GM12878 (cell line): ENCODE data around the gene SLC44A4. TPM values are rescaled to one million over a fixed set of nuclear protein-coding genes. Genes with fewer than 3 reads are reported as not detected.

Source experiments
- ATAC-seq: fragments of 200-7000 bp; cut with Tn5 transposase; 3 replicates; pipeline ENCODE4 v1.9.1; 2020; ENCODE audit warnings: mild to moderate bottlenecking, moderate library complexity
- BruUV-seq: library from RNA; stranded (reverse); fragments of 400-500 nt; replicated peaks from 2 replicates; lab custom pipeline; 2021; lab: Mats Ljungman, UMichigan
- CTCF ChIA-PET: fragments of 300-600 bp; sonication (Branson Sonifier 250); formaldehyde crosslinking; extraction: SDS; loops from one replicate; lab custom pipeline; 2021; ENCODE audit warnings: inconsistent platforms; lab: Yijun Ruan, JAX
- POLR2A ChIA-PET: fragments of 350-600 bp; formaldehyde crosslinking; extraction: SDS; loops from one replicate; lab custom pipeline; 2021; ENCODE audit warnings: inconsistent platforms; lab: Charles Lee
- RAD21 ChIA-PET: fragments of 300-600 bp; sonication (Branson Sonifier 250); formaldehyde crosslinking; loops from one replicate; lab custom pipeline; 2023; ENCODE audit warnings: antibody characterized with exemption; ENCODE audit not compliant: unreplicated experiment; lab: Charles Lee
- SMC1A ChIA-PET: fragments of 300-600 bp; sonication (Branson Sonifier 250); formaldehyde crosslinking; loops from one replicate; lab custom pipeline; 2023; ENCODE audit not compliant: unreplicated experiment, uncharacterized antibody; lab: Charles Lee
- DNase-seq: peaks from one replicate; pipeline ENCODE4 v3.0.0-alpha.2; 2011; ENCODE audit warnings: low read depth, low spot score
- FAIRE-seq: peaks from 3 replicates; lab custom pipeline; 2011; peaks lifted over from hg19 to GRCh38; lab: Jason Lieb, UNC
- H2AFZ ChIP-seq: 2 replicates; pipeline ENCODE4 v1.6.0; 2011; ENCODE audit warnings: low read depth, low read length, control low read depth; ENCODE audit not compliant: control insufficient read depth
- H3K27ac ChIP-seq: 2 replicates; pipeline ENCODE4 v1.5.1; 2011; ENCODE audit warnings: control low read depth; ENCODE audit not compliant: control insufficient read depth, insufficient read depth
- H3K27me3 ChIP-seq, 2 experiments: replicated peaks in 1 of 2; 2 replicates each; pipeline versions ENCODE4 v1.6.0 to v1.6.1; 2011; ENCODE audit warnings: low read length in 1 of 2; ENCODE audit not compliant: control insufficient read depth in 2 of 2, insufficient read depth in 2 of 2
- H3K36me3 ChIP-seq, 2 experiments: 2 replicates each; pipeline ENCODE4 v1.5.1; 2011; ENCODE audit warnings: low read length in 1 of 2; ENCODE audit not compliant: control insufficient read depth in 2 of 2, insufficient read depth in 2 of 2
- H3K4me1 ChIP-seq: 2 replicates; pipeline ENCODE4 v1.6.1; 2011; ENCODE audit warnings: mild to moderate bottlenecking, low read length, moderate library complexity, mixed read lengths; ENCODE audit not compliant: control insufficient read depth, insufficient read depth
- H3K4me2 ChIP-seq: 2 replicates; pipeline ENCODE4 v1.6.0; 2011; ENCODE audit warnings: control low read depth; ENCODE audit not compliant: control insufficient read depth, insufficient read depth
- H3K4me3 ChIP-seq: fragments of 200-600 bp; sonication (generic); 2 replicates; pipeline ENCODE4 v1.5.1; 2016
- H3K79me2 ChIP-seq: 2 replicates; pipeline ENCODE4 v1.6.0; 2011; ENCODE audit warnings: low read length; ENCODE audit not compliant: control insufficient read depth, insufficient read depth
- H3K9ac ChIP-seq: 2 replicates; pipeline ENCODE4 v1.8.0; 2011; ENCODE audit warnings: low read length, control low read depth, mixed read lengths; ENCODE audit not compliant: control insufficient read depth, insufficient read depth
- H3K9me3 ChIP-seq: replicated peaks from 3 replicates; pipeline ENCODE4 v1.5.1; 2011; ENCODE audit warnings: mild to moderate bottlenecking, low read length; ENCODE audit not compliant: control insufficient read depth, insufficient read depth
- H4K20me1 ChIP-seq: 2 replicates; pipeline ENCODE4 v1.6.0; 2011; ENCODE audit not compliant: control insufficient read depth, insufficient read depth
- ATF2 ChIP-seq: IDR thresholded peaks from 2 replicates; pipeline ENCODE4 v1.6.1; 2012; ENCODE audit warnings: low read length, inconsistent platforms
- BACH1 ChIP-seq: fragments of 450-650 bp; IDR thresholded peaks from 2 replicates; pipeline ENCODE4 v1.6.1; 2017; ENCODE audit warnings: mild to moderate bottlenecking, borderline replicate concordance
- CBFB ChIP-seq: IDR thresholded peaks from 2 replicates; pipeline ENCODE4 v1.6.1; 2016; ENCODE audit warnings: antibody characterized with exemption, low read depth
- CHD2 ChIP-seq: IDR thresholded peaks from 2 replicates; pipeline ENCODE4 v1.6.1; 2011; ENCODE audit warnings: low read depth, low read length, improper control_type of control experiment, borderline replicate concordance
- EED ChIP-seq: sonication (generic); IDR thresholded peaks from 2 replicates; pipeline ENCODE4 v1.6.1; 2016; ENCODE audit warnings: antibody characterized with exemption, low read depth
- HCFC1 ChIP-seq: fragments of 150-350 bp; IDR thresholded peaks from 2 replicates; pipeline ENCODE4 v1.6.1; 2014; ENCODE audit warnings: low read length
- HSF1 ChIP-seq: fragments of 150-350 bp; IDR thresholded peaks from 2 replicates; pipeline ENCODE4 v1.6.1; 2014; ENCODE audit warnings: mild to moderate bottlenecking, low read depth, low read length
- IKZF2 ChIP-seq, 2 experiments: fragments of 450-650 bp; IDR thresholded peaks; 2 replicates each; pipeline ENCODE4 v1.6.1; 2017; ENCODE audit warnings: mild to moderate bottlenecking in 2 of 2, moderate library complexity in 2 of 2
- KAT2A ChIP-seq: conservative IDR thresholded peaks from 2 replicates; pipeline ENCODE4 v1.6.1; 2011; ENCODE audit warnings: low read depth, low read length; ENCODE audit not compliant: control insufficient read depth
- KDM1A ChIP-seq: fragments of 200-600 bp; sonication (generic); IDR thresholded peaks from 2 replicates; pipeline ENCODE4 v1.6.1; 2016; ENCODE audit warnings: borderline replicate concordance
- NFIC ChIP-seq: IDR thresholded peaks from 2 replicates; pipeline ENCODE4 v1.6.1; 2012; ENCODE audit warnings: low read depth, mild to moderate bottlenecking, inconsistent platforms, low read length, moderate library complexity
- POU2F2 ChIP-seq: IDR thresholded peaks from 3 replicates; pipeline ENCODE4 v1.6.1; 2011; ENCODE audit warnings: low read depth, mild to moderate bottlenecking, low read length, borderline replicate concordance
- RAD51 ChIP-seq: fragments of 450-650 bp; IDR thresholded peaks from 2 replicates; pipeline ENCODE4 v1.6.1; 2016; ENCODE audit warnings: moderate library complexity, mild to moderate bottlenecking, inconsistent platforms
- RUNX3 ChIP-seq: IDR thresholded peaks from 2 replicates; pipeline ENCODE4 v1.6.1; 2012; ENCODE audit warnings: low read length, inconsistent platforms
- SIX5 ChIP-seq: IDR thresholded peaks from 2 replicates; pipeline ENCODE4 v1.6.1; 2011; ENCODE audit warnings: mild to moderate bottlenecking, low read depth, low read length, moderate library complexity; ENCODE audit not compliant: severe bottlenecking
- SKIL ChIP-seq: fragments of 450-650 bp; IDR thresholded peaks from 2 replicates; pipeline ENCODE4 v1.6.1; 2017; ENCODE audit warnings: mild to moderate bottlenecking, low read depth, inconsistent platforms; ENCODE audit not compliant: poor library complexity, severe bottlenecking
- STAT1 ChIP-seq: fragments of 450-650 bp; conservative IDR thresholded peaks from 2 replicates; pipeline ENCODE4 v1.6.1; 2014; ENCODE audit warnings: antibody characterized with exemption, mild to moderate bottlenecking
- SUZ12 ChIP-seq: fragments of 200-600 bp; sonication (generic); IDR thresholded peaks from one replicate; pipeline ENCODE4 v1.6.1; 2018; ENCODE audit warnings: antibody characterized with exemption, mild to moderate bottlenecking; ENCODE audit not compliant: unreplicated experiment
- TBL1XR1 ChIP-seq: IDR thresholded peaks from 2 replicates; pipeline ENCODE4 v1.6.1; 2012; ENCODE audit warnings: low read depth, low read length, improper control_type of control experiment
- WRNIP1 ChIP-seq: IDR thresholded peaks from 2 replicates; pipeline ENCODE4 v1.6.1; 2011; ENCODE audit warnings: low read depth, low read length, improper control_type of control experiment, borderline replicate concordance
- ZNF384 ChIP-seq: IDR thresholded peaks from 2 replicates; pipeline ENCODE4 v1.6.1; 2012; ENCODE audit warnings: low read depth, mild to moderate bottlenecking, low read length, improper control_type of control experiment, borderline replicate concordance
- ZNF622 ChIP-seq: fragments of 450-650 bp; IDR thresholded peaks from 2 replicates; pipeline ENCODE4 v1.6.1; 2017; ENCODE audit warnings: mild to moderate bottlenecking, inconsistent platforms
- WGBS: methylation state at CpG from one replicate; pipeline ENCODE4 v1.1.6; 2016; ENCODE audit warnings: low lambda C conversion rate; ENCODE audit not compliant: insufficient replicate concordance, insufficient coverage; ENCODE audit errors: missing lambda C conversion rate; 5-methylcytosine and 5-hydroxymethylcytosine counted together
- in situ Hi-C: fragments of 300-500 bp; cut with MboI; formaldehyde crosslinking; loops from 9 replicates; pipeline ENCODE4 v1.14.3; 2018; ENCODE audit warnings: mixed read lengths
- intact Hi-C: fragments of 100-400 bp; cut with micrococcal nuclease; formaldehyde crosslinking; loops from one replicate; pipeline ENCODE4 v1.14.2; 2022; ENCODE audit not compliant: unreplicated experiment
- polyA plus RNA-seq, 11 experiments: library from polyadenylated mRNA; depleted of rRNA in 4 of 11; unstranded in 6 of 11; stranded (reverse) in 5 of 11; fragments of >200 nt; fragmentation: Nextera tagmentation in 4 of 11; fragmentation: Illumina TruSeq in 1 of 11; extraction: Ambion mirVana in 4 of 11; extraction: Trizol in 1 of 11; gene quantifications; 1 replicate in 1 of 11; 2 replicates in 10 of 11; pipeline versions ENCODE4 v1.2.1 to v1.2.3, GENCODE V29; 2011 to 2016; ENCODE audit warnings: inconsistent platforms in 2 of 11, missing spikeins in 2 of 11, low read depth in 1 of 11
- total RNA-seq, 4 experiments: library from RNA; depleted of rRNA in 3 of 4; stranded (reverse); fragments of >200 nt in 3 of 4; fragmentation: Illumina TruSeq in 1 of 4; extraction: Trizol in 1 of 4; gene quantifications; 2 replicates each; pipeline versions ENCODE4 v1.2.1 to v1.2.3, GENCODE V29; 2013 to 2021

SLC44A4 gene
- total and polyA plus RNA-seq, 10 of the 15 experiments (the other 5 are each of a cell fraction or from before 2014, with no cell fraction given), result 0.04 to 0.24 (median 0.15) TPM; not detected in 3

GRCh38 chr6:31908791-31909190 is 30.0 kb upstream of the SLC44A4 start:
- 0% methylated on average over 4 of the region's 4 CpGs for WGBS
- POLR2A ChIA-PET, result interaction anchor here (0.6 to 0.8 kb wide), 3 partner anchors 79 to 678 kb away, joined by 3 to 4 read pairs (median 4); no protein-coding TSS in a partner anchor
- BruUV-seq, result no TSS peak
- Histone ChIP-seq H3K27me3 (no peaks in the 10 kb centered on the region), H3K9ac (no peak overlapping the region), H3K4me2 (peak overlapping the region; percentile 59; the same call in 1 of the 2 replicates), H3K79me2 (no peaks in the 10 kb centered on the region), H2AFZ (no peak overlapping the region), H3K36me3 (no peaks in the 10 kb centered on the region), H3K4me3 (no peak overlapping the region), H4K20me1 (no peaks in the 10 kb centered on the region), H3K9me3 (no peaks in the 10 kb centered on the region), H3K27ac (no peak overlapping the region), H3K4me1 (peaks cover 25% of the 10 kb centered on the region)
- ATAC-seq (peak; percentile 95), FAIRE-seq (peak; percentile 92), DNase-seq (peak; percentile 68)
- intact Hi-C loops, result loop anchor here (10.0 kb wide), 1 partner anchor 364 kb away; the partner anchor contains the start of genes ATP6V1G2, DDX39B and NFKBIL1
- CTCF ChIA-PET, result interaction anchor here (0.6 to 1.1 kb wide), 2 partner anchors 15 to 25 kb away, joined by 4 to 8 read pairs; no protein-coding TSS in a partner anchor
- RAD21 ChIA-PET, result no interaction called here
- SMC1A ChIA-PET, result no interaction called here
- in situ Hi-C loops, result no loop called here
- TF ChIP-seq RAD51, result no peak
- peak; percentile 70 for TF ChIP-seq EED
- peak; percentile 82 for TF ChIP-seq ATF2
- 0 out of 2 replicates have a peak, but pooled peaks have one; percentile 40 for TF ChIP-seq CBFB
- TF ChIP-seq IKZF2 (IDR thresholded peaks at IDR 0.05), result peak; percentile 44 to 60
- no peak for TF ChIP-seq HCFC1
- TF ChIP-seq BACH1, result no peak
- no peak for TF ChIP-seq STAT1
- no peak for TF ChIP-seq HSF1
- peak; percentile 68 for TF ChIP-seq NFIC
- TF ChIP-seq KDM1A, result no peak
- TF ChIP-seq WRNIP1, result no peak
- no peak for TF ChIP-seq ZNF622
- TF ChIP-seq SKIL, result no peak
- TF ChIP-seq SIX5, result no peak
- TF ChIP-seq CHD2, result no peak
- no peak for TF ChIP-seq KAT2A
- TF ChIP-seq SUZ12, result no peak
- TF ChIP-seq ZNF384, result no peak
- peak; percentile 86 for TF ChIP-seq RUNX3
- peak; percentile 71; the same call in 1 of the 3 replicates for TF ChIP-seq POU2F2
- TF ChIP-seq TBL1XR1, result 0 out of 2 replicates have a peak, but pooled peaks have one; percentile 31
